ENCODE results near the gene SSC4D.
A peak's percentile ranks its signal among the peaks of the same experiment; 100 is the strongest.

SSC4D gene

GRCh38 chr7:76349313-76349885 lies 60.1 kb downstream of the SSC4D start:
- no peak for DNase-seq

DNA sequence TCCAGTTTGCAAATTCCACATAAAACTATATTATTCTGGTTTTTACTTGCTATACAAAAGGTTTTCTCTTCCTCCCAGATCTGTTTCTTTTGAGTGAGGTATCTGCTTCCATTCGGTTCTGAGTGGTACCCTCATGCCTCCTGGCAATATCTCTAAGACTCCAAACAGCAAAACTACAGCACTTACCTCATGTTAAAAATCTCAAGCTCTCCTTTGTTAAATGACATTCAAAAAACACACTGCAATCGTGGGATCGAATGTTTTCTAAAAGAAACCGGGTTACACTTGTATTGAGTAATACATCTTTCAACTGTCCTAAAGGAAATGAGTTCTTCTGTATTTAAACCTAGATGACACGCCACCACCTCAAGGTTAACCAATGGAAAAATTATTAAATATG lies 61.8 kb downstream of the SSC4D start:
- no peak for DNase-seq

DNA sequence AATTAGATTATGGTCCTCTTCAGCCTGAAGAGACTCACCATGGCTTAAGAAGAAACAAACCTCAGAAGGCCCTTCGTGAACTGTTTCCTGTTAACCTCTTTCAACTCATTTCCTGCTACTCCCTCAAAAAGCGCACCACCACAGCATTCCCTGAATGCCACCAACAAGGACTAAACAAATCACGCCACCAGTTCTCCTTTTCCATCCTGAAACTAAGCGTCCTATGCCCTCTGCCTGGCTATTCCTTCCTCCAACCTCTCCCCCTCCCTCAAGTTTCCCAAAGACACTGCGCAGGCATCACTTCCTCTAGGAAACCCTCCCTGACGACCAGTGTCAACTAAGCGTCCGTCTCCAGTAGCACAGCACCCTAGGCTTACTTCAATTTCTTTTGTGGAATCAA lies 62.7 kb downstream of the SSC4D start:
- DNase-seq: no peak

DNA sequence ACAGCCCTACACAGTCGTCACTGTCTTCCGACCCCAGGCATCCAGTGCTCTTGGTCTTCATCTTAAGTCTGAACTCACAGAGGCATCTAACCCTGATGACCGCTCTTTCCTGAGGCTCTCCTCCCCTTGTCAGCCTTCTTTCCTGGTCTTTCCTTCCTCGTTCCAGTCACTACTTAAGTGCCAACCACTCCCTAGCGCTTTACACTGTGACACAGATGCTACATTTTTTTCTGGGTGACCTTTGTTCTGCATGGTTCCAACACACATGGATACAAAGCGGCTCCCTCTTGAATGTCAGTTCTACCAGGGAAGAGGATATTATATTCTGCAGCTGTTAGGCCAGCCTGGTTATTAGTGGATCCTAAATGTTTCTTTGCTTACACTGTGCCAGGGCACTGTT lies 63.4 kb downstream of the SSC4D start:
- no peak for DNase-seq

GRCh38 chr7:76343931-76344321 lies 65.6 kb downstream of the SSC4D start:
- DNase-seq: no peak

- DNase-seq: peak; percentile 32
These were observed 66.1 kb downstream of the SSC4D start for GRCh38 chr7:76343294-76343930.

- DNase-seq: no peak
These were observed 67.3 kb downstream of the SSC4D start for GRCh38 chr7:76342222-76342621.

- no peak for DNase-seq
These were observed 68.8 kb downstream of the SSC4D start for GRCh38 chr7:76340617-76341131.

Data from stimulated activated CD4-positive, alpha-beta T cell treated with anti-CD3 and anti-CD28 coated beads, Interleukin-15, amount 100 ng/mL, for 24 hours (primary cell).